HEK293T (cell line): ENCODE results near the gene IKZF1.

Source experiments
- ARNT ChIP-seq: fragments of 450-650 bp; IDR thresholded peaks from 2 replicates; pipeline ENCODE4 v1.6.1; 2017; ENCODE audit warnings: mild to moderate bottlenecking
- BHLHE40 ChIP-seq: fragments of 450-650 bp; IDR thresholded peaks from 2 replicates; pipeline ENCODE4 v1.6.1; 2016; ENCODE audit warnings: mild to moderate bottlenecking, moderate library complexity, borderline replicate concordance
- FOXA1 ChIP-seq: fragments of 450-650 bp; IDR thresholded peaks from 2 replicates; pipeline ENCODE4 v1.6.1; 2016; ENCODE audit warnings: mild to moderate bottlenecking
- FOXM1 ChIP-seq: fragments of 450-650 bp; IDR thresholded peaks from 2 replicates; pipeline ENCODE4 v1.6.1; 2017; ENCODE audit warnings: mild to moderate bottlenecking, borderline replicate concordance
- LEF1 ChIP-seq: fragments of 450-650 bp; IDR thresholded peaks from 2 replicates; pipeline ENCODE4 v1.6.1; 2017; ENCODE audit warnings: mild to moderate bottlenecking, borderline replicate concordance
- PKNOX1 ChIP-seq: fragments of 450-650 bp; IDR thresholded peaks from 2 replicates; pipeline ENCODE4 v1.6.1; 2016
- SP1 ChIP-seq: fragments of 450-650 bp; IDR thresholded peaks from 2 replicates; pipeline ENCODE4 v1.6.1; 2017
- TARDBP ChIP-seq: fragments of 450-650 bp; IDR thresholded peaks from 2 replicates; pipeline ENCODE4 v1.6.1; 2016
- ZNF384 ChIP-seq: fragments of 450-650 bp; IDR thresholded peaks from 2 replicates; pipeline ENCODE4 v1.6.1; 2016

GRCh38 chr7:50358041-50358705 lies 53.7 kb downstream of the IKZF1 start:
- TF ChIP-seq BHLHE40 (no peak), TARDBP (no peak), ZNF384 (no peak), PKNOX1 (no peak), LEF1 (no peak), FOXM1 (no peak), SP1 (no peak), FOXA1 (no peak), ARNT (no peak)
